Activated CD4-positive, alpha-beta T cell treated with anti-CD3 and anti-CD28 coated beads for 48 hours (primary cell): Measurements from ENCODE around the gene NUDT13.

ENCODE experiments used
- DNase-seq: peaks from one replicate; pipeline ENCODE4 v3.0.0-alpha.2; 2020

Gene NUDT13

GRCh38 chr10:73110345-73110849, at the start of gene NUDT13:
TSS of gene NUDT13 (plus strand) at chr10:73110455. CDS start at chr10:73114366, 3,911 bp downstream.
- peak; percentile 53 for DNase-seq

DNA sequence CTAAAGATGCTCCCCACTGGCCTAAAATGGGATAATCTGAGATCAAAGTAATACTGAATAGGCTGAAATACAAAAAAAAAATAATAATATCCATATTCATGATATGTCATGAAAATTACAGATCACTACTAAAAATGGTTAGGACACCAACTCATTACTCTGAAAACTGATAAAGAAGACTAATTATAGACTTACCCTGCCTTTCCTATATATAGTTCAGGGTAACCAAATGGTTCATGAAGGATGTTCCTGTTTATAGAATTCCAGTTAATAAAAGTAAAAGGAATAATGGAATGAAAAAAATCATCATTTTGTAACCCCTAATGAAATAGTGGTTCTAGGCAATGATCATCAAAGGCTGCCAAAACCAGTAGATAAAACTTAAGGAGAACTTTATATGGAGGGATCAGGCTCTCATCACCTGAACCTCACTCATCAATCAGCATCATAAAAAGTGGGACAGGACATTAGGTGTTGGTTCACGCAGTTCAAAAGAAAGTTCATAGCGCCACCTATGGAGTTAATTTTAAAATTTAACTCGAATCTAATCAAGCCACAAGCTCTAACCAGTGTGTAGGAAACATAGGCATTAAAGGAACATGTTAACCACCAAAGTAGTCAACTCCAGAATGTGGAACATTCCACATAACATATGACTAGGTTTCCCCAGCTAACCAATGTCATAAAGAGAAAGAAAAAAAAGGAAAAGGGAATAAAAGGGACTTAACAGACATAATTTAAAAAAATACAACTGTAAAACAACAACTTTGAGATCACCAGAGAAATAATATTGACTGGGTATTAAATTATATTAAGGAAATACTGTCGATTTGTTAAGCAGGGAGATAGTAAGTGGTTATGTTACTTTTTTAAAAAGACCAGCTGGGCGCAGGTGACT, 49.3 kb upstream of the NUDT13 start:
- no peak for DNase-seq

- DNase-seq = no peak
Observed at GRCh38 chr10:73061743-73062142, 48.5 kb upstream of the NUDT13 start.

DNA sequence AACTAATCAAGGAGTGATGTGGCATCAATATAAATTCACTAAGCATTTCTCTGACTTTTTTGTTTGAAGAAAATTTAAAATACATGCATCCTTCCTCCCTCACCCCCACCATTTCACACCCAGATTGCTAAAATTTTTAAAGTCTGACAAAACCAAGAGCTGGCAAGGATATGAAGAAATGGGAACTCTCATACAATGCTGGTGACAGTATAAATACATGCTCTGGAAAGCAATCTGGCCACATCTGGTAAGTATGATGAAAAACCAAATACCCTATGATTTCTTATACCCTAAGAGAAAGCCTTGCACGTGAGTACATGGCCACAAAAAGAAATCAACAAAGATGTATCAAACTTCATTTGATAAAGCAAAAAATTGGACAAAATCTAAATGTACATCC, 44.8 kb upstream of the NUDT13 start:
- DNase-seq = no peak

DNA sequence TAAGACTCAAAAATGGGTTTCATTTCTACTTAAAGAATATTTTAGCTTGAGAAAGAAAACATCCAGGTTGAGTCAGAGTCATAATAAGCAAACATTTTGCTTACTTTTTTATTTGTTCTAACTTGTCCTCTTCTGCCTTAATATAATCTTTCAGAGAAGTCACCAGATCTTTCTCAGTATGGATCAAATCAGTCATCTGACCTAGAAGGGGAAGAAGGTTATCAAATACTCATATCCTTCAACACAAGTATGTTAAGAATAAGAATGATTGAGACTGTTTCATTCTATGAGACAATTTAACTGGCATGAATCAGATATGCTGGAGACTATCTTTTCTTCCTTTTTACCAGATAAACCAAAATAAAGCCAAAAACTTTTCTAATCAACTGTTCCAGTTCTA, 36.6 kb upstream of the NUDT13 start:
- DNase-seq = no peak

DNA sequence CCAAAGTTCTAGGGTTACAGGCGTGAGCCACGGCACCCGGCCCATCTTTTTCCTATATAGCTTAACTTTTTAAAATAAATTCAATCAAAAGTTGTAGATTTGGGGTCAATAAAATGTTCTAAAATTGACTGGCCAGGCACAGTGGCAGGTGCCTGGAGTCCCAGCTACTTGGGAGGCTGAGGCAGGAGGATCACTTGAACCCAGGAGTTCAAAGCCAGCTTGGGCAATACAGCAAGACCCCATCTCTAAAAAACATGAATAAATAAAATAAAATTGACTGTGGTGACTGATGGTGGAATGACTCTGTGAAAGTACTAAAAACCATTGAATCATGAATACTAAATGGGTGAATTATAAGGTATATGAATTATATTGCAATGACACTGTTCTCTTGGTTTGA, 34.4 kb upstream of the NUDT13 start:
- no peak for DNase-seq

GRCh38 chr10:73076360-73077183, 33.7 kb upstream of the NUDT13 start:
- no peak for DNase-seq

DNA sequence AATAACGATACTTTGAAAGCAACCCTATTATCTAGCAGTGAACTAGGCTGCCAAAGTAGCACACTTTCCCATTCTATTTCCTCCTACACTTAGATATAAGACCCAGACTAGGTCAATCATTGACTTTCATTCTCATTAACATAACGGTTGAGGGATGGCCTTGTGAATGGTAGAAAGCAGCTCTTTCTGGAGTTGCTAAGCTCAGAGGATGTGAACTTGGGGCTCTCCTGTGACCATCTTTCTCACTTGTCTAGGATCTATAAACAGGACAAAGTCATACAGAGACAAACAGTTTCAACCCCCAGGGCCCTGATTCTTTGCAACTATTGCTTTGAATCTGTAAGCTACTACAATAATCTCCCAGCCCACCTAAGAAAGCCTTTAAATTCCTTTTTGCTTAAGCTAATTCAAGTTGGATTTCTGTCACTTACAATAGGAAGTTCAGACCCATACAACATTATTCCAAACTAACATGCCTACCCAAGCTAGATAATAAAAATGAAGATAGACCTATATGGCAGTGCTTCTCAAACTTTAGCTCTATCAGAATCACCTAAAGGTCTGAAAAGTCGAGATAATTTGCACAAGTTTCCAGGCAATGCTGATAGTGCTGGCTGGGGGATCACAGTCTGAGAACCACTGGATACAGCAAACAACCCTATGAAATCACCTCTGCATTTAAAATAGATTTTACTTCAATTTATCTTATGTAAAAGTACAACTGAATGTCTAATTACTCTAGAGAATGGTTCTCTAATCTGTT, 30.3 kb upstream of the NUDT13 start:
- no peak for DNase-seq

DNA sequence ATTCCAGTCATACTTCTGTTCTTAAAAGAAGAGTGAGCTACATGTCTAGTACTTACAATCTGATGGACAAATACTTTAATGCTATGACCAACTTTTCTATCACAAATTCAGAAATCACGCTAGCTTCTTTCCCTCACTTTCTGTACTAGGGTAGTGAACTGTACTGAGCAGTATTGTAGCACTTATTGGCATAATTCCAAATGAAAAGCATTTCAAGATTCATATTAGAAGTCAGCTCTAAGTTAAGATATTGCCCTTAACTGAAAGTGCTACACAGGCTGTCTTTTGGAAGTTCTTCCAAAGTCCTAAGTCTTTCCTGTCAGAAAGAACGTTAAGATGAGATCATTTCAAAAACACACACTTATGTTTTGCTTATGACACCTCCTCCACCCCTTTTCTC, 27.0 kb upstream of the NUDT13 start:
- DNase-seq = no peak

- no peak for DNase-seq
Observed at GRCh38 chr10:73084209-73084608, 26.0 kb upstream of the NUDT13 start.

- no peak for DNase-seq
Observed at GRCh38 chr10:73086816-73087215, 23.4 kb upstream of the NUDT13 start.

DNA sequence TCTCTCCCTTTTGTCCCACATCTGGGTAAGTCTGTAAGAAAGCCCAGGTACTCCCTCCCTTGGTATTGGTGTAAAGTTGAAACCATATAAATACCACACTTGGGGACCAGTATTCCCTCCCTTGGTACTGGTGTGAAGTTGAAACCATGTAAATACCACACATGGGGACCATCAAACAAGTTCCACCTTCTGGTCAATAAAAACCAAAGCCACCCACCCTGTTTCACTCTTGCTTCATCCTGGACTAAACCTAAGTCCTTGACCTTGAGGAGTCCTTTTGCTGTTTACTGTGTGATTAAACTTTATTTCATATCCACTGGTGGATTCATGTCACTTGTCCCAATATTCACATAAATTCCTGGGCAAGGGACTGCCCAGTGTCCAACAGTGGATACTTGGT, 22.0 kb upstream of the NUDT13 start:
- no peak for DNase-seq

- no peak for DNase-seq
Observed at GRCh38 chr10:73092830-73093229, 17.4 kb upstream of the NUDT13 start.

- DNase-seq = no peak
Observed at GRCh38 chr10:73093922-73094850, 16.1 kb upstream of the NUDT13 start.

- DNase-seq = no peak
Observed at GRCh38 chr10:73094986-73095480, 15.2 kb upstream of the NUDT13 start.

DNA sequence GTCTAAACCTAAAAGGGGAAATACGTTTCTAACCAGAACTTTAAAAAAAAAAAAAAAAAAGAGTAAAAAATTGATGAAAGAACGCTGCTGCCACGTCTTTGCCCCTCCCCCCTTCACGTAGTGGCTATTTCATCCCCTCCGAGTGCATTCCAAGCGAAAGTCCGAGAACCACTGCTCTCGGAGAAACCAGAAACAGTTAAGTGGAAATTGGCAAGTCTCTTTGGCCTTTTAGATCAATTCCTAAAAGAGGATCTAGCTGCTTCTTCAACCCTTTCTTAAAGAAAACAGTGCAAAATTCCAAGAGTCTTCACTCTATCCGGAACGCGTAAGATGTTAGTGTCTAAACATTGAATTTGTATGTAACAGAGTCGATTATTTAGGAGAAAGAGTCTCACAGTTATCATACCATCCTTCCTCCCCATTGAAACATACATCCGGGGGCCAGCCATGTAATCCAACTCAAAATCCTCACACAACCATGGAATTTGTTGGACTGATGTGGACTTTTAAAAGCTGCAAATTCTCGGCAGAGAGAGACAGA, 14.7 kb upstream of the NUDT13 start:
- DNase-seq = peak; percentile 49

DNA sequence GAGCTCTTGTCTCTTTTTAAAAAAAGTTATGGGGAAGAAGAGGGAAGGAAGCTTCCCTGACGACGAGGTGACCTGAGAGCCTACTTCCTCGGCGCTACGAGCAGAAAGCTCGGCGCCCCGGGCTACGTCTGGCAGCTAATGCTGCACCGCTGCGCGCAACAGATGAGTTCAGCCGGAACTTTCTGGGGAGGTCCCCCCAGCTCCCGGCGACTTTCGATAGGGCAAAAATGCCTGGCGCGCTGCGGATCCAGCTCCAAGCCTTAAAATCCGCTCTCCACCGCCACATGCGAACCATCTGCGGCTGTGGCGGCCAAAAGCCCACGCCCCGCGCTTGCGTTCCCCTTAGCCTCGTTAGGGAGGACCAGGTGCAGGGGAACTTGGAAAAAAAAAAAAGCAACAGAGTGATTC, 14.2 kb upstream of the NUDT13 start:
- DNase-seq = peak; percentile 84

DNA sequence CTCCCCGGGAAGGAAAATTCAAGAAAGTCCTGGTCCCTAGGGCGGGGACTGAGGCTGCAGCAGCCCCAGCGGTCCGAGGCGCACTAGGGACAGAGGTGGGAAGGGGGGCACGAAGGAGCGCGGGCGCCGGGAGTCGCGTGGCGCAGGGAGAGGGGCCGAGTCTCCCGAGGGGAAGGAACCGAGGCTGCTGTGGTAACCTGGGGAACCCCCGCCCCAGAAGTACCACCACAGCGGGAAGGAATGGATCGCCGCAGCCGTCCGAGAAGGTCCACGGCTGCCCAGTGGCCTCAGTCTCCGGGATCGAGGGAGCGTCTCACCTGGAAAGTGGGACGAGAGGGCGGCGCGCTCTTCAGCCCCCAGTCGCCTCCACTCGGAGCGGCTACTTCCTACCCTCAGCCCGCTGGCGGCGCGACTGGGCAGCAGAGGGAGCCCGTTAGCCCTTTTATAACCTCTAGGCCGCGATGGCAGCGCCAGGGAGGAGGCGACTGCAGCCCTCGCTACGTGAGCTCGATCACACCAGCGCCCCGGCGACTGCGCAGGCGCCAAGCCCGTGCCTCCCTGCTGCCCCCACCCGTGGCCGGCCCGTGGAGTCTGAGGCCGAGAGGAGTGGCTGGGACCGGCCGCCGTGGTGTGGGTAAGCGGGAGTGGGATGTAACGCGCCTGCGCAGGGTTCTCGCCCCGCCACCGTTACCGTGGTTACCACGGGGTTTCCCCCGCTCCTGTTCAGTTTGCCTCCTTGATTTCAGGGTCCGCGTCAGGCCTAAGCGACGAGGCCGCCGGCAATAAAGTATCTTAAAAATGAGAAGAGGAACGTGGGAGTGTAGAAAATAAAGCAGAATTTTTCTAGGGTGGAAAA, 13.6 kb upstream of the NUDT13 start, which contains the start of gene P4HA1:
TSS of gene P4HA1 (minus strand) at position 418 of the 856 bp plus-strand sequence. CDS start 21,983 bp downstream, outside the sequence.
- peak; percentile 99 for DNase-seq

- DNase-seq = no peak
Observed at GRCh38 chr10:73097305-73097670, 13.0 kb upstream of the NUDT13 start.

DNA sequence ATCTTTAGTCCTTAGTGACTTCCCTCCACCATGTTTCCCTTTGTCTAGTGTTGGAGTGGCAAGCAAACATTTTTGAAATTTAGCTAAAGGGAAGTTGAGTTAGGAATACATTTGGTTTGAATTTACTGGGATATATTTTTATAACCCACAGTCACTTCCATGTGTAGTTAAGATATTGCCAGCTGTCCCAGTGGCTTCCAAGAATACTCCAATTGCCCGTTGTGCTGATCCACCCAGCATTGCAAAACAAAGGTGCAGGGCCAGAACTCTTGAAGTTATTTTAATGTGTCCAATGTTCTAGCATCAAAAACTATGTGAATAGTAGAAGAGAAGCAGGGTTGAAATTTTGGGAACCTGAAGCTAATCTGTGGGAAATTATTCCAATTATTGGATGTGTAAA, 11.1 kb upstream of the NUDT13 start:
- no peak for DNase-seq
